Body of pancreas (tissue), 4 donors: ENCODE data around the gene ATP8A2.

Source experiments
- CTCF ChIP-seq, 7 experiments: fragments of 450-650 bp in 4 of 7; fragments of 200-600 bp in 3 of 7; sonication (generic) in 3 of 7; IDR thresholded peaks; one replicate each; pipeline ENCODE4 v1.5.1; 2016 to 2019; ENCODE audit warnings: antibody characterized with exemption in 7 of 7
- POLR2A ChIP-seq, 3 donors: fragments of 450-650 bp; IDR thresholded peaks; one replicate each; pipeline ENCODE4 v1.6.1; 2016; ENCODE audit warnings: antibody characterized with exemption in 3 of 3, mild to moderate bottlenecking in 2 of 3

DNA sequence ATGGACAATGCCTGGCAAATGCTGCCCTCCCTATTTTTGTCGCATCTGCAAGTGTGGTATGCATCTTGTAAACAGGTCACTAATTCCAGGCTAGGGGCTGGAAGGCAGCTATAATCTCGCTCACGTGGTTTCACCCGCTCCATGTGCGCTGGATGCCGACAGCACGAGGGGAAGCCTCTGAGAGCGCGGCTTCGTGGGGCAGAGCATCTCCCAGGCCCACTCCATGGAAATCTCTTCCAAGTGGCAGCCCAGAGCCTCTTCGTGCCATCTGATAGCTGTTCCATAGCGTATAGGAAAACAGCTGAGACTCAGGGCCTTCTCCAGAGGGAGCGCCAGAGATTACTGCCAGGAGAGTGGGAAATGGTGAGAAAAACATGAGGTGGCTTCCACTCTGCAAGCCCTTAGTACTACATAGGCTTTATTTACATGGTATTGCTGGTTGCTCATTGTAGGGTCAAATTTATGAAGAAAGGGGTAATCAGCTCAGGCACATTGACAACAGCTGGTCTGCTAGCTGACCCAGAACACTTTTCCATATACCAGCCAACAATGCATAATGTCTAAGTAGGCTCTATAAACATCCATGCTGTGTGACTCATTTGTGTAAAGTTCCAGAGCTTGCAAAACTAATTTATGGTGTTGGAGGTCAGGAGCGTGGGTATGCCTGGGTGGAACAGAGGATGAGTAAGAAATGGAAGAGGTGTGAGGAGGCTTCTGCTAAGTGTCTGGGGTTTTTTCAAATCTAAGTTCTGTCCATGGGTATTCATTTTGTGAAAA, 514.9 kb downstream of the ATP8A2 start:
- no peak for TF ChIP-seq CTCF (IDR thresholded peaks at IDR 0.05)
- no peak for TF ChIP-seq POLR2A (IDR thresholded peaks at IDR 0.05)
